Heart left ventricle (tissue), 16 donors: Measurements from ENCODE around the gene SNHG17. TPM values are rescaled to one million over a fixed set of nuclear protein-coding genes. Genes with fewer than 3 reads are reported as not detected.

Experiments
- ATAC-seq, 4 donors: fragments of 200-7000 bp; cut with Tn5 transposase; one replicate each; pipeline ENCODE4 v1.9.1; 2020 to 2022; ENCODE audit warnings: moderate library complexity in 4 of 4, mild to moderate bottlenecking in 3 of 4, moderate number of reproducible peaks in 1 of 4
- DNase-seq, 5 donors: peaks; one replicate each; pipeline ENCODE4 v3.0.0-alpha.2; 2020
- H3K27ac ChIP-seq, 12 donors: fragments of 200-600 bp; sonication (generic) in 4 of 12; one replicate each; pipeline versions ENCODE4 v1.5.0 to v1.8.0; 2016 to 2022; ENCODE audit warnings: mild to moderate bottlenecking in 2 of 12
- H3K27me3 ChIP-seq, 9 donors: fragments of 200-600 bp; sonication (generic) in 2 of 9; one replicate each; pipeline versions ENCODE4 v1.5.1 to v1.8.0; 2016 to 2022; ENCODE audit warnings: mild to moderate bottlenecking in 3 of 9
- H3K36me3 ChIP-seq, 9 donors: fragments of 200-600 bp; sonication (generic) in 2 of 9; one replicate each; pipeline versions ENCODE4 v1.5.0 to v1.8.0; 2018 to 2022; ENCODE audit warnings: mild to moderate bottlenecking in 2 of 9
- H3K4me1 ChIP-seq, 12 donors: fragments of 200-600 bp; sonication (generic) in 4 of 12; one replicate each; pipeline versions ENCODE4 v1.5.0 to v1.8.0; 2016 to 2022; ENCODE audit warnings: mild to moderate bottlenecking in 3 of 12
- H3K4me3 ChIP-seq, 12 donors: fragments of 200-600 bp; sonication (generic) in 4 of 12; one replicate each; pipeline versions ENCODE4 v1.5.0 to v1.8.0; 2017 to 2022; ENCODE audit warnings: mild to moderate bottlenecking in 9 of 12, moderate library complexity in 4 of 12
- H3K9me3 ChIP-seq, 12 donors: fragments of 200-600 bp; sonication (generic) in 4 of 12; one replicate each; pipeline versions ENCODE4 v1.5.0 to v1.8.0; 2016 to 2022; ENCODE audit warnings: mild to moderate bottlenecking in 1 of 12
- CTCF ChIP-seq, 12 donors: fragments of 200-600 bp; sonication (generic) in 4 of 12; IDR thresholded peaks; one replicate each; pipeline versions ENCODE4 v1.5.0 to v1.8.0; 2018 to 2022; ENCODE audit warnings: antibody characterized with exemption in 12 of 12, mild to moderate bottlenecking in 5 of 12
- POLR2A ChIP-seq, 2 donors: fragments of 450-650 bp; IDR thresholded peaks; one replicate each; pipeline ENCODE4 v1.6.1; 2017; ENCODE audit warnings: antibody characterized with exemption in 2 of 2, mild to moderate bottlenecking in 2 of 2, moderate library complexity in 2 of 2
- WGBS, 4 donors: extraction: QIAGEN DNeasy Blood & Tissue Kit in 2 of 4; methylation state at CpG; one replicate each; pipeline versions ENCODE4 v1.1.5 to v1.1.7; 2013 to 2018; 5-methylcytosine and 5-hydroxymethylcytosine counted together
- intact Hi-C, 10 donors: fragments of 100-400 bp; cut with DNase I; formaldehyde crosslinking; loops; one replicate each; pipeline versions ENCODE4 v1.11.1 to v1.14.2; 2022
- polyA plus RNA-seq, 2 donors: library from polyadenylated mRNA; stranded (reverse); fragments of 200-250 nt; gene quantifications; one replicate each; pipeline ENCODE4 v1.2.3, GENCODE V29; 2013
- total RNA-seq, 9 donors: library from RNA; depleted of rRNA in 2 of 9; stranded (reverse); fragments of >200 nt in 2 of 9; fragmentation: NEBNext Ultra II Directional in 3 of 9; extraction: Animal tissue kit (Norgen Biotek cat#: 25700) in 3 of 9; gene quantifications; one replicate each; pipeline versions ENCODE4 v1.1.0 to v1.2.4, GENCODE V29; 2016 to 2023
- donor health status: ischemic (EF 13 %, LVEDD 7.1; RV severe dilation, severe dysfunction).
- donor health status: healthy with polysubstance abuse.
- donor health status: DM: no; HTN: yes; CAD: no.
- donor health status: DM: no; HTN: no; CAD: no.
- donor health status: ischemic (EF 25% LVEDD 6.9; RV normal size, moderate dysfunction).
- donor health status: ischemic (EF 25% LVEDD 5.7; RV mildly dilated, moderate dysfunction).
- donor health status: healthy.
- donor health status: DM: yes; HTN: yes; CAD: no.
- donor health status: ischemic (EF 35%, LVEDD 5.7; RV mildly dilated, moderate dysfunction).
- donor health status: nonischemic (EF 11% LVEDD 7.7; RV severe dilation, severe dysfunction).
- donor health status: DM: yes; HTN: yes; CAD: no.
- donor health status: PGD.
- donor health status: ischemic (EF 29% LVEDD 5.4; RV normal size, mild dysfunction).
- donor health status: nonischemic (EF 23%, LVEDD 6.1; RV moderate dilation, normal function).

SNHG17 gene
- total and polyA plus RNA-seq, 11 donors = 2.9 to 20.2 (median 6.6) TPM

DNA sequence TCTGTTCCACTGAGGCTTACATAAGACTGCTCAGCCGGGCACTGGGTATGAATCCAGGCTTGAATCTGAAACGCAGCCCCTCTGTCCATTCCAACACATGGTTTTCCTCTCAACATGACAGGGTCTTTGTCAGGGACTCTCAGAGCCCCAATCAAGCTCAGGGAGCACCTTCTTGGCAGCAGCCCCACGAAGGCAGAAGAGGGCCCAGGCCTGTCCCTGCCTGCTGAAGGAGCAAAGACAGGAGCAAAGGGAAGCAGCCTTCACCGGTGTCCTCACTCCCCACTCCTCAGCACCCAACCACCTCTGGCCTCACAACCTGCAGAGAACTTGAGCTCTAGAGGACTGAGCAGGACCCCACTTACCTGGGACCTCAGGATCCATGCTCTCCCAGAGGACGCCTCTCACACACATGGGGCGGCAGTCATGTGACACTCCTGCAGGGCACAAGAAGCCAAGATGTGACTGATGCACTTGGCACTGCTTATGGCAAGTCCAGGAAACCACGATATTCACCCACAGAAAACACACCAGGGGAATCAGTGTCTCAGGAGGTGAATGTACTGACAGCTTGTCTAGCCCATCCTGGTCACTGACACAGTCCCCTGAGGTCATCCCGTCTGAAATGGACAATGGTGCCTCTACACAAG is 4.3 kb downstream of the SNHG17 start:
- H3K4me1 ChIP-seq = peaks cover 0 to 33% (median 10%) of the 10 kb centered on the region in 12 donors
- H3K36me3 ChIP-seq = peaks cover 3 to 84% (median 79%) of the 10 kb centered on the region in 9 donors
- peak in 1 of 4 donors; percentile 7 for ATAC-seq
- peaks cover 0 to 8% (median 0%) of the 10 kb centered on the region in 12 donors for H3K9me3 ChIP-seq
- no peak overlapping the region for H3K27ac ChIP-seq
- no peak for TF ChIP-seq POLR2A (IDR thresholded peaks at IDR 0.05)
- TF ChIP-seq CTCF (IDR thresholded peaks at IDR 0.05) = no peak
- no peaks in the 10 kb centered on the region for H3K27me3 ChIP-seq
- H3K4me3 ChIP-seq = no peak overlapping the region
- intact Hi-C loops = no loop called here
- WGBS, 4 donors = 76 to 84% (median 81%) methylated on average over 7 to 8 of the region's 8 CpGs
- no peak for DNase-seq

GRCh38 chr20:38429301-38429700 is 5.8 kb downstream of the SNHG17 start:
- H3K27me3 ChIP-seq = no peaks in the 10 kb centered on the region
- no peak for TF ChIP-seq POLR2A (IDR thresholded peaks at IDR 0.05)
- TF ChIP-seq CTCF (IDR thresholded peaks at IDR 0.05) = no peak
- WGBS, 4 donors = 87 to 92% (median 88%) methylated on average over 3 of the region's 3 CpGs
- DNase-seq (no peak), ATAC-seq (no peak)
- peaks cover 3 to 99% (median 94%) of the 10 kb centered on the region in 9 donors for H3K36me3 ChIP-seq
- H3K9me3 ChIP-seq = peaks cover 0 to 8% (median 0%) of the 10 kb centered on the region in 12 donors
- intact Hi-C loops = no loop called here
- H3K4me1 ChIP-seq = peaks cover 0 to 30% (median 7%) of the 10 kb centered on the region in 12 donors
- no peak overlapping the region for H3K4me3 ChIP-seq
- H3K27ac ChIP-seq = no peak overlapping the region

DNA sequence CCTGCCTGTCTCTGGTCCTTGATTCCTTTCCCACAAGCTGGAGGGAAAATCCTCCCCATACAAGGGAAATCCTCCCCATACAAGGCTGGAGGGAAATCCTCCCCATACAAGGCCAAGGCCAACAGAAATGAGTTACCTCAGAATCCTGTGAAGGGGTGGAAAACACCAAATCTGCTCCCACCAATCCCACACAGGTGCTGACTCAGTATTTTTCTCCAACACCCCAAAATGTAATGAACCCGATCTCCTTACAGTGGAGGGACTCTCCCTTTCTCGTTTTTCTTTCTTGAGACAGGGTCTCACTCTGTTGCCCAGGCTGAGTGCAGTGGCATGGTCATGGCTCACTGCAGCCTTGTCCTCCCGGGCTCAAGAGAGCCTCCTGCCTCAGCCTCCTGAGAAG is 6.3 kb downstream of the SNHG17 start:
- H3K4me1 ChIP-seq = peaks cover 0 to 25% (median 2%) of the 10 kb centered on the region in 12 donors
- WGBS, 4 donors = 94 to 95% (median 95%) methylated on average over 3 of the region's 3 CpGs
- intact Hi-C loops = no loop called here
- DNase-seq = no peak
- no peaks in the 10 kb centered on the region for H3K27me3 ChIP-seq
- H3K36me3 ChIP-seq = peaks cover 3 to 99% (median 97%) of the 10 kb centered on the region in 9 donors
- TF ChIP-seq CTCF (IDR thresholded peaks at IDR 0.05) = no peak
- no peak for TF ChIP-seq POLR2A (IDR thresholded peaks at IDR 0.05)
- no peak overlapping the region for H3K4me3 ChIP-seq
- no peak for ATAC-seq
- no peak overlapping the region for H3K27ac ChIP-seq
- peaks cover 0 to 8% (median 0%) of the 10 kb centered on the region in 12 donors for H3K9me3 ChIP-seq

GRCh38 chr20:38427655-38428023 is 7.5 kb downstream of the SNHG17 start:
- Histone ChIP-seq H3K27me3 (no peaks in the 10 kb centered on the region), H3K4me3 (no peak overlapping the region), H3K4me1 (peaks cover 0 to 13% (median 0%) of the 10 kb centered on the region in 12 donors), H3K36me3 (peaks cover 3 to 99% (median 97%) of the 10 kb centered on the region in 9 donors), H3K9me3 (peaks cover 0 to 8% (median 0%) of the 10 kb centered on the region in 12 donors), H3K27ac (no peak overlapping the region)
- WGBS, 4 donors = 82 to 88% (median 86%) methylated on average over 4 to 5 of the region's 5 CpGs
- DNase-seq (no peak), ATAC-seq (no peak)
- intact Hi-C loops = no loop called here
- TF ChIP-seq POLR2A (IDR thresholded peaks at IDR 0.05) (no peak), CTCF (IDR thresholded peaks at IDR 0.05) (no peak)
